HG03108 (cell line): ENCODE data around the gene LRRC10B.
"Not testable (repeated sequence)": the region's sequence is repeated elsewhere in the genome, so short reads cannot be mapped to it uniquely, and the experiment has no call there.

Experiments used
- ATAC-seq: cut with Tn5 transposase; IDR thresholded peaks from one replicate; pipeline ENCODE4 v1.9.1; 2021; ENCODE audit warnings: moderate library complexity; ENCODE audit not compliant: unreplicated experiment

The LRRC10B gene

GRCh38 chr11:61507962-61508861 is at the start of gene LRRC10B:
TSS of gene LRRC10B (plus strand) at chr11:61508749. CDS start at chr11:61508999, 250 bp downstream.
- ATAC-seq: no peak

GRCh38 chr11:61460474-61460881 is 48.1 kb upstream of the LRRC10B start:
- no peak for ATAC-seq

- no peak for ATAC-seq
Measured at GRCh38 chr11:61460986-61461385, 47.6 kb upstream of the LRRC10B start.

GRCh38 chr11:61467602-61468001 is 40.9 kb upstream of the LRRC10B start:
- ATAC-seq: not testable (repeated sequence)

GRCh38 chr11:61468002-61468401 is 40.5 kb upstream of the LRRC10B start:
- no peak for ATAC-seq

- no peak for ATAC-seq
Measured at GRCh38 chr11:61472282-61472681, 36.3 kb upstream of the LRRC10B start.

GRCh38 chr11:61472868-61473267 is 35.7 kb upstream of the LRRC10B start:
- ATAC-seq: no peak

GRCh38 chr11:61473370-61474012 is 35.1 kb upstream of the LRRC10B start:
- ATAC-seq: no peak

GRCh38 chr11:61474013-61474643 is 34.4 kb upstream of the LRRC10B start:
- ATAC-seq: no peak

- no peak for ATAC-seq
Measured at GRCh38 chr11:61475433-61475832, 33.1 kb upstream of the LRRC10B start.

GRCh38 chr11:61476371-61476770 is 32.2 kb upstream of the LRRC10B start:
- no peak for ATAC-seq

- no peak for ATAC-seq
Measured at GRCh38 chr11:61477126-61477525, 31.4 kb upstream of the LRRC10B start.

GRCh38 chr11:61477727-61478148 is 30.8 kb upstream of the LRRC10B start:
- no peak for ATAC-seq

- not testable (repeated sequence) for ATAC-seq
Measured at GRCh38 chr11:61479360-61480058, 29.0 kb upstream of the LRRC10B start.

GRCh38 chr11:61480261-61480993 is 28.1 kb upstream of the LRRC10B start:
- ATAC-seq: no peak

GRCh38 chr11:61480994-61481335 is 27.6 kb upstream of the LRRC10B start:
- ATAC-seq: no peak

- no peak for ATAC-seq
Measured at GRCh38 chr11:61481806-61482205, 26.7 kb upstream of the LRRC10B start.

- no peak for ATAC-seq
Measured at GRCh38 chr11:61482513-61482912, 26.0 kb upstream of the LRRC10B start.

GRCh38 chr11:61484541-61484940 is 24.0 kb upstream of the LRRC10B start:
- ATAC-seq: no peak

- no peak for ATAC-seq
Measured at GRCh38 chr11:61485080-61485479, 23.5 kb upstream of the LRRC10B start.
